Spleen (tissue), 11 donors: ENCODE results near the gene PERM1. TPM values are rescaled to one million over a fixed set of nuclear protein-coding genes. Genes with fewer than 3 reads are reported as not detected.
"Not testable (repeated sequence)": the region's sequence is repeated elsewhere in the genome, so short reads cannot be mapped to it uniquely, and the experiment has no call there.

ENCODE experiments used
- DNase-seq: peaks from one replicate; pipeline ENCODE4 v3.0.0-alpha.2; 2020
- H3K27ac ChIP-seq, 8 donors: fragments of 200-600 bp; sonication (generic) in 7 of 8; 1 replicate in 4 of 8; 2 replicates in 4 of 8; pipeline versions ENCODE4 v1.5.0 to v1.8.0; 2016 to 2021; ENCODE audit warnings: inconsistent platforms in 4 of 8, mild to moderate bottlenecking in 4 of 8, moderate library complexity in 1 of 8
- H3K27me3 ChIP-seq, 7 donors: fragments of 200-600 bp; sonication (generic) in 6 of 7; replicated peaks in 1 of 7; 1 replicate in 4 of 7; 2 replicates in 3 of 7; pipeline versions ENCODE4 v1.5.0 to v1.8.0; 2016 to 2021; ENCODE audit warnings: inconsistent platforms in 3 of 7, mild to moderate bottlenecking in 1 of 7
- H3K36me3 ChIP-seq, 6 donors: fragments of 200-600 bp; sonication (generic) in 5 of 6; 1 replicate in 4 of 6; 2 replicates in 2 of 6; pipeline versions ENCODE4 v1.5.0 to v1.8.0; 2016 to 2021; ENCODE audit warnings: inconsistent platforms in 2 of 6
- H3K4me1 ChIP-seq, 6 donors: fragments of 200-600 bp; sonication (generic) in 5 of 6; 1 replicate in 3 of 6; 2 replicates in 3 of 6; pipeline versions ENCODE4 v1.5.0 to v1.8.0; 2016 to 2021; ENCODE audit warnings: inconsistent platforms in 3 of 6
- H3K4me3 ChIP-seq, 8 donors: fragments of 200-600 bp; sonication (generic) in 7 of 8; 1 replicate in 4 of 8; 2 replicates in 4 of 8; pipeline versions ENCODE4 v1.5.0 to v1.8.0; 2016 to 2021; ENCODE audit warnings: inconsistent platforms in 4 of 8, mild to moderate bottlenecking in 4 of 8, moderate library complexity in 2 of 8
- H3K9me3 ChIP-seq, 8 donors: fragments of 200-600 bp; sonication (generic) in 7 of 8; 1 replicate in 4 of 8; 2 replicates in 4 of 8; pipeline versions ENCODE4 v1.5.0 to v1.8.0; 2016 to 2021; ENCODE audit warnings: inconsistent platforms in 4 of 8
- POLR2A ChIP-seq, 3 donors: fragments of 450-650 bp; IDR thresholded peaks; one replicate each; pipeline ENCODE4 v1.5.1; 2017; ENCODE audit warnings: antibody characterized with exemption in 3 of 3, mild to moderate bottlenecking in 1 of 3
- POLR2AphosphoS5 ChIP-seq, 3 donors: sonication (generic); formaldehyde crosslinking; IDR thresholded peaks; one replicate each; pipeline ENCODE4 v1.5.1; 2017; ENCODE audit warnings: antibody characterized with exemption in 3 of 3
- WGBS, 5 donors: extraction: QIAGEN DNeasy Blood & Tissue Kit in 3 of 5; methylation state at CpG; one replicate each; pipeline versions ENCODE4 v1.1.5 to v1.1.7; 2013 to 2018; 5-methylcytosine and 5-hydroxymethylcytosine counted together
- intact Hi-C: fragments of 100-400 bp; cut with DNase I; formaldehyde crosslinking; loops from one replicate; pipeline ENCODE4 v1.15.0; 2023; ENCODE audit warnings: low total_unique reads
- polyA plus RNA-seq, 3 donors: library from polyadenylated mRNA; stranded (reverse); fragments of 200-250 nt; gene quantifications; one replicate each; pipeline ENCODE4 v1.2.1, GENCODE V29; 2013
- total RNA-seq, 7 donors: library from RNA; depleted of rRNA in 3 of 7; stranded (reverse); fragments of >200 nt in 3 of 7; fragmentation: NEBNext Ultra II Directional in 4 of 7; extraction: Animal tissue kit (Norgen Biotek cat#: 25700) in 4 of 7; gene quantifications; one replicate each; pipeline versions ENCODE4 v1.1.0 to v1.2.1, GENCODE V29; 2016 to 2021
- TF ChIP-seq, protein P1 (sequence below), 11 experiments: fragments of 200-600 bp in 7 of 11; fragments of 450-650 bp in 4 of 11; sonication (generic) in 4 of 11; IDR thresholded peaks in 8 of 11; conservative IDR thresholded peaks in 3 of 11; 1 replicate in 7 of 11; 2 replicates in 4 of 11; pipeline versions ENCODE4 v1.4.0 to v1.8.0; 2016 to 2021; ENCODE audit warnings: antibody characterized with exemption in 11 of 11, inconsistent platforms in 4 of 11, mild to moderate bottlenecking in 1 of 11
- donor health status: healthy with polysubstance abuse.
- donor health status: DM: no; HTN: no; CAD: no; lungs with moderate emphysema.
- donor health status: DM: no; HTN: no; CAD: no.
- donor health status: Bipolar disorder and iron deficiency.
- donor health status: healthy.
- donor health status: DM: no; HTN: no; CAD: no.
- donor health status: DM: yes; HTN: yes; CAD: no.

PERM1 gene
- total and polyA plus RNA-seq, 10 donors = 0.20 to 0.85 (median 0.50) TPM; not detected in 4

DNA sequence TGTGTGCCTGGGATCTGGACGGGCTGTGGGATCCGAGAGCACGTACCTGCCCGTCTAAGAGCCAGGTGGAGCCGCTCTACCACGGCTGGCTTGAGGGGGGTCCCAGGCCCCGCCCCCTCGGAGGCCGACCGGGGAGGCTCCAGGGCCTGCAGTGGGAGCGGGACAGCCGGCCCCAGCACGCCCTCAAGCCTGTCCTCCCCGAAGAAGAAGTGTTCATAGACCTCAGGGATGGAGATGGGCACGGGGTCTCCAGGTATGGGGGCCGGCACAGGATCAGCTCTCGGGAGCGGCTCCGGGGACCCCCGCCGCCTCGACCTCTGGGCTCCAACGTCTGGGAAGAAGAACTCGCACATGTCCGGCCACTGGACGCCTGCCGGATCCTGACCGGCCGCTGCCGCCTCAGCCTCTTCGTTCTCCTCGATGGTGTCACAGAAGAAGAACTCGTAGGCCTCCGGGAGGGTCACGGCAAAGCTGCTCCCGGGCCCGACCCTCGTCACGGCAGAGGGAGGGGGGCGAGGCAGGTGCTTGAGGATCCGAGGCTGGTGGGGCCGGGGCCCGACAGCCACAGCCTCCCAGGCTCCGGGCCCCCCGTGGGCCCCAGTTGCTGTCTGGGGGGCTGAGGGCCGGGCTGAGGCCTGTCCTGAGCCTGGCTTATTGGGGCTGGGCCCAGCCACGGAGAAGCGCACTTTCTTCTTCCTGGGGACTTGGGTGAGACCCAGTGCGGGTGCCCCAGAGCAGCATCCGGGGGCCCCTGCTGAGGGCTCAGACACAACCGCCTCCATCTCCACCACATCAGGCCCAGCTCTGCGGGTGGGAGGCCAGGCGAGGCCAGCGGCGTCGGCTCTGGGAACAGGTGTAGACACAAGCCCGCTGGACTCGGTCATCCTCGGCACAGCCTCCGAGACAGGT is 2.8 kb downstream of the PERM1 start:
- H3K36me3 ChIP-seq = no peaks in the 10 kb centered on the region
- DNase-seq = peak; percentile 71
- H3K27me3 ChIP-seq = peaks cover 0 to 81% (median 35%) of the 10 kb centered on the region in 7 donors
- no peak overlapping the region for H3K4me3 ChIP-seq
- 88 to 97% (median 92%) methylated on average over 11 to 60 of the region's 60 CpGs for WGBS, 5 donors
- no peak overlapping the region for H3K27ac ChIP-seq
- no peaks in the 10 kb centered on the region for H3K9me3 ChIP-seq
- intact Hi-C loops = no loop called here
- TF ChIP-seq POLR2A (IDR thresholded peaks at IDR 0.05) (no peak), POLR2AphosphoS5 (IDR thresholded peaks at IDR 0.05) (no peak)
- TF ChIP-seq, protein P1, sequence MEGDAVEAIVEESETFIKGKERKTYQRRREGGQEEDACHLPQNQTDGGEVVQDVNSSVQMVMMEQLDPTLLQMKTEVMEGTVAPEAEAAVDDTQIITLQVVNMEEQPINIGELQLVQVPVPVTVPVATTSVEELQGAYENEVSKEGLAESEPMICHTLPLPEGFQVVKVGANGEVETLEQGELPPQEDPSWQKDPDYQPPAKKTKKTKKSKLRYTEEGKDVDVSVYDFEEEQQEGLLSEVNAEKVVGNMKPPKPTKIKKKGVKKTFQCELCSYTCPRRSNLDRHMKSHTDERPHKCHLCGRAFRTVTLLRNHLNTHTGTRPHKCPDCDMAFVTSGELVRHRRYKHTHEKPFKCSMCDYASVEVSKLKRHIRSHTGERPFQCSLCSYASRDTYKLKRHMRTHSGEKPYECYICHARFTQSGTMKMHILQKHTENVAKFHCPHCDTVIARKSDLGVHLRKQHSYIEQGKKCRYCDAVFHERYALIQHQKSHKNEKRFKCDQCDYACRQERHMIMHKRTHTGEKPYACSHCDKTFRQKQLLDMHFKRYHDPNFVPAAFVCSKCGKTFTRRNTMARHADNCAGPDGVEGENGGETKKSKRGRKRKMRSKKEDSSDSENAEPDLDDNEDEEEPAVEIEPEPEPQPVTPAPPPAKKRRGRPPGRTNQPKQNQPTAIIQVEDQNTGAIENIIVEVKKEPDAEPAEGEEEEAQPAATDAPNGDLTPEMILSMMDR (IDR thresholded peaks at IDR 0.05 in 8 of 11, conservative IDR thresholded peaks at IDR 0.05 in 3 of 11) = no peak
- peaks cover 5 to 19% (median 10%) of the 10 kb centered on the region in 6 donors for H3K4me1 ChIP-seq

DNA sequence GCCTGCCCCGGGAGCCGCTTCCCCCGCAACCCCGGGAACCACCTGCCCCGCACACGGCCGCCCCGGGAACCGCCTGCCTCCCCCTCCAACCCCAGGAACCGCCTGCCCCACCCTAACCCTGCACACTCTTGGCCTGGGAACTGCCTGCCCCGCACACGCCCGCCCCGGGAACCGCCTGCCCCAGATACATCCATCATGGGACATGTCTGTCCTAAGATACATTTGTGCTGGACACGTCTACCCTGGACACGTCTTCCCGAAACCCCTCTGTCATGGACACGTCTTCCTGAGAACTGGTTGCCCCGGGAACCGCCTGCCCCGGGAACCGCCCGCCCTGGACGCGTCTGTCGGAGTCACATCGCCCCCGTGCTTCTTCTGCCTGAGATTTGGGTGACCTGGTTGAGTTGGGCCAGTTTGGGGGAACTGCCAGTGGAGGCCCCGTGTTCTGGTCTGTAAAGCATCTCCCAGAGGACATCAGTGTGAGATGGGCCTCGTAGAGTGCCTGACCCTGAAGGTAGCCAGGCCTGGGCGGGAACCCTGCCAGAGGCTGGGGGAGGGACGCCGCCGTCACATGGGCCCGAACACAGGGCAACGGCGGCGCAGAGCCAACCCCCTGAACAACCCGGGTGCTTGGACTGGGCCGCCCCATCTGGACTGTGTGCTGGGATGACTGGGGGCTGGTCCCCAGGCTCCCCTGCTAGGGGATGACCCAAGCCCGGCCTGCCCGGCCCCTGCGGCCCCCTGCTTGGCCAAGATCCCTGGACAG is 3.6 kb downstream of the PERM1 start:
- no peaks in the 10 kb centered on the region for H3K36me3 ChIP-seq
- H3K4me1 ChIP-seq = peaks cover 5 to 14% (median 9%) of the 10 kb centered on the region in 6 donors
- TF ChIP-seq POLR2AphosphoS5 (IDR thresholded peaks at IDR 0.05) (no peak), POLR2A (IDR thresholded peaks at IDR 0.05) (no peak)
- TF ChIP-seq, protein P1 (IDR thresholded peaks at IDR 0.05 in 8 of 11, conservative IDR thresholded peaks at IDR 0.05 in 3 of 11) = no peak
- H3K4me3 ChIP-seq = no peak overlapping the region
- DNase-seq = peak; percentile 66
- H3K9me3 ChIP-seq = no peaks in the 10 kb centered on the region
- peaks cover 0 to 81% (median 38%) of the 10 kb centered on the region in 7 donors for H3K27me3 ChIP-seq
- no peak overlapping the region for H3K27ac ChIP-seq
- 88 to 92% (median 89%) methylated on average over 32 to 44 of the region's 44 CpGs for WGBS, 5 donors
- intact Hi-C loops = no loop called here

DNA sequence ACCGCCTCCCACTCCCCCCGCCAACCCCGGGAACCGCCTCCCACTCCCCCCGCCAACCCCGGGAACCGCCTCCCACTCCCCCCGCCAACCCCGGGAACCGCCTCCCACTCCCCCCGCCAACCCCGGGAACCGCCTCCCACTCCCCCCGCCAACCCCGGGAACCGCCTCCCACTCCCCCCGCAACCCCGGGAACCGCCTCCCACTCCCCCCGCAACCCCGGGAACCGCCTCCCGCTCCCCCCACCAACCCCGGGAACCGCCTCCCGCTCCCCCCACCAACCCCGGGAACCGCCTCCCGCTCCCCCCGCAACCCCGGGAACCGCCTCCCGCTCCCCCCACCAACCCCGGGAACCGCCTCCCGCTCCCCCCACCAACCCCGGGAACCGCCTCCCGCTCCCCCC is 5.1 kb downstream of the PERM1 start:
- peaks cover 5 to 14% (median 9%) of the 10 kb centered on the region in 6 donors for H3K4me1 ChIP-seq
- H3K4me3 ChIP-seq, intact Hi-C loops, H3K27ac ChIP-seq, DNase-seq, H3K9me3 ChIP-seq, H3K36me3 ChIP-seq: not testable (repeated sequence)
- peaks cover 6 to 81% (median 46%) of the 10 kb centered on the region in 7 donors for H3K27me3 ChIP-seq
- WGBS, 5 donors = 57 to 66% (median 64%) methylated on average over 13 to 16 of the region's 39 CpGs; no CpG with 5 or more reads in 2 of the 5 donors

GRCh38 chr1:975896-976683 is 5.8 kb downstream of the PERM1 start:
- intact Hi-C loops = no loop called here
- H3K36me3 ChIP-seq = no peaks in the 10 kb centered on the region
- H3K27me3 ChIP-seq = peaks cover 10 to 81% (median 53%) of the 10 kb centered on the region in 7 donors
- WGBS, 5 donors = 3 to 10% (median 5%) methylated on average over 8 to 40 of the region's 40 CpGs
- TF ChIP-seq POLR2A (IDR thresholded peaks at IDR 0.05) (no peak), POLR2AphosphoS5 (IDR thresholded peaks at IDR 0.05) (peak in 1 of 3 donors; percentile 70)
- TF ChIP-seq, protein P1 (IDR thresholded peaks at IDR 0.05 in 8 of 11, conservative IDR thresholded peaks at IDR 0.05 in 3 of 11) = peak in 9 of 11 experiments; percentile 44 to 84 (median 56)
- DNase-seq = peak; percentile 88
- peak overlapping the region in 1 of 8 donors; percentile 23 for H3K27ac ChIP-seq
- H3K4me1 ChIP-seq = peaks cover 5 to 14% (median 9%) of the 10 kb centered on the region in 6 donors
- peak overlapping the region in 6 of 8 donors; percentile 10 to 59 (median 20) for H3K4me3 ChIP-seq
- no peaks in the 10 kb centered on the region for H3K9me3 ChIP-seq
